Endothelial cell of hepatic sinusoid (primary cell): ENCODE measurements around the gene PIK3R3.

Experiments
- in situ Hi-C: cut with HindIII; loops from 2 replicates; pipeline ENCODE4 v1.10.0; 2017; ENCODE audit warnings: low sequenced_read_pairs

The PIK3R3 gene

DNA sequence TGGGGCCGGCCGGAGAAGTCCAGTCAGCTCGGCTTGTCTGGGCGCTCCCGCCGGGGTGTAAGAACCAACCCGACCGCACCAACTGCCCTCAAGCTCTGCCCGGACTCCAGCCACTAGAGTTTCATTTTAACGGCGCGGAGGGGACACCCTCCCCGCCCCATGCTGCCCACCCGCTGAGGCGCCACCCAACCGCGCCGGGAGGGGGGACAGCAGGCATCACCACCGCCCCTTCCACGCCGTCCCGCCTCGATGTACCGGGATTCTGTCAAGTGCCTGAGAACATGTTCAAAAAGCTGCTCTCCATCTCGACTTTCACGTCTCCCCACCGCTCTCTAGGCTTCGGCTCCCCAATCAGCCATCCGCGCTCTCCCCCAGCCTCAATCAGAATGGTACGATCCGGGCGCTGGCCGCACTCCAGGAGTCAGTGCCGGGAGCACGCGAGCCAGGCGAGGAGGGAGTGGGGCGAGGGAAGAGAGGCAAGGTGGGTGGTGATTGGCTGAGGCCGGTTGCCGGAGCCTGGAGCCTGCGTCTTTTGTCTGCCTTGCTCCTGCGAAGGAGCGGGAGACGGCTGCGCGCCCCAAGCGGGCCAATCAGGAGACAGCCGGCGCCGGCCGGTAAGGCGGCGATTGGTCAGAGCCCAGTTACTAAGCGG, at the start of gene PIK3R3:
TSS of gene PIK3R3 (minus strand) at position 101 of the 652 bp plus-strand sequence. CDS start 677 bp downstream, outside the sequence.
- in situ Hi-C loops = loop anchor here (5.0 kb wide), 1 partner anchor 35 kb away; no protein-coding TSS in a partner anchor

DNA sequence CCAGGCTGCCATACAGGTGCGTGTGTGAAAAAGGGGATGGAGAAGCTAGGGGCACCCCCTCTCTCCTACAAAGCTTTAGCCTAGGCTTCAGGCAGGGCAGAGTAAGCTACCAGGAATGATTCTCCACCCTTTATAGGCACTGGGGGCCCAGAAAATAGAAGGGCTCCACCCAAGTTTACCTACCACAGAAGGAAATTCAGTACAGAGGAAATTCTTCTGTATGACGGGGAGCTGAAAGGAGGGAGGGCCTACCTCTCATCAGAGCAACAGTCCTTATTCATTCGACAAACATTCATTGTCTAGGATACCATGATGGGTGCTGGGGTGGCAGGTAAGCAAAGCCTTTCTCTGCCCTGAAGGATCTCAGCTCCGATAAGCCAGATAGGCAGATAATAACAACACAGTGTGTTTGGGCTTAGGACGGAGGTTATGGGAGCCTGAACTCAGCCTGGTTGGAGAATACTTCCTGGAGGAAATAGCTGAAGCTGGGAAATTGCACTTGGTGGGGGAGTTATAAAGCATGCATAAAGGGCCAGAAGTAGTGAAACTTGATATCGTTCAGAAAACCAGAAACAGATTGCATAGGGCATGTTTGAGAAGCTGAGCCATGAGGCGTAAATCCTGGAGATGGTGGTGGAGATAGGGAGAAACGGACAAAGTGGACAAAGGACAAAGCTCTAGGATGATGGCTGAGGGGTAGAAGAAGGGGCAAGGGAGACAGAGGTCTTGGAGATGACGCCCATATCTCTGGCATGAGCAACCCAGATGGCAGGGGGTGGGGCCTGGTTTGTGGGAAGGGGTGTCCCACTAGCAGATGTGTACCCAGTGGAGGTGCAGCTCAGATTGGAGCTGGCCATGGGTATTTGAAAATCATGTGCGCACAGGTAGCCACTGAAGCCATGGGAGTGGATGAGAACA, 49.2 kb upstream of the PIK3R3 start:
- in situ Hi-C loops = loop anchor here (5.0 kb wide), 1 partner anchor 149 kb away; no protein-coding TSS in a partner anchor

DNA sequence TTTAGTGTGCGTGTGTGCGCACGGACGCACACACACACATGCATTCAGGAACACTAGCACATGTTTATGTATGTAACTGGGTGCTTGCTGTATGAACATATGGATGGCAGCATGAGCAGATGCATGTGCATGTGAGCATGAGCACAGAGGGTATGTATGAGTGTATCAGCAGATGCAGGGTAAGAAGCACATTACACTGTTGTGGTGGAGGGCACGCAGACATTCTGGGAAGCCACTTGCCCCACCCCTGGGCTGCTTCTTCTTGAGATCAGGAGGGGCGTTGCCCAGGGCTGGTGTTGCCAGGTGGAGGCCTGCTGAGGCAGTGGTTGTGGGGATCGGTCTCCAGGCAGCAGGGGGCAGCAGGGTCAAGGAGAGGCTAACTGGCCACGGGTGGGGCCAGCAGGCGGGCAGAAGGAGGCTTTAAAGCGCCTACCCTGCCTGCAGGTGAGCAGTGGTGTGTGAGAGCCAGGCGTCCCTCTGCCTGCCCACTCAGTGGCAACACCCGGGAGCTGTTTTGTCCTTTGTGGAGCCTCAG, 47.7 kb upstream of the PIK3R3 start:
- in situ Hi-C loops = loop anchor here (5.0 kb wide), 1 partner anchor 148 kb away; no protein-coding TSS in a partner anchor

DNA sequence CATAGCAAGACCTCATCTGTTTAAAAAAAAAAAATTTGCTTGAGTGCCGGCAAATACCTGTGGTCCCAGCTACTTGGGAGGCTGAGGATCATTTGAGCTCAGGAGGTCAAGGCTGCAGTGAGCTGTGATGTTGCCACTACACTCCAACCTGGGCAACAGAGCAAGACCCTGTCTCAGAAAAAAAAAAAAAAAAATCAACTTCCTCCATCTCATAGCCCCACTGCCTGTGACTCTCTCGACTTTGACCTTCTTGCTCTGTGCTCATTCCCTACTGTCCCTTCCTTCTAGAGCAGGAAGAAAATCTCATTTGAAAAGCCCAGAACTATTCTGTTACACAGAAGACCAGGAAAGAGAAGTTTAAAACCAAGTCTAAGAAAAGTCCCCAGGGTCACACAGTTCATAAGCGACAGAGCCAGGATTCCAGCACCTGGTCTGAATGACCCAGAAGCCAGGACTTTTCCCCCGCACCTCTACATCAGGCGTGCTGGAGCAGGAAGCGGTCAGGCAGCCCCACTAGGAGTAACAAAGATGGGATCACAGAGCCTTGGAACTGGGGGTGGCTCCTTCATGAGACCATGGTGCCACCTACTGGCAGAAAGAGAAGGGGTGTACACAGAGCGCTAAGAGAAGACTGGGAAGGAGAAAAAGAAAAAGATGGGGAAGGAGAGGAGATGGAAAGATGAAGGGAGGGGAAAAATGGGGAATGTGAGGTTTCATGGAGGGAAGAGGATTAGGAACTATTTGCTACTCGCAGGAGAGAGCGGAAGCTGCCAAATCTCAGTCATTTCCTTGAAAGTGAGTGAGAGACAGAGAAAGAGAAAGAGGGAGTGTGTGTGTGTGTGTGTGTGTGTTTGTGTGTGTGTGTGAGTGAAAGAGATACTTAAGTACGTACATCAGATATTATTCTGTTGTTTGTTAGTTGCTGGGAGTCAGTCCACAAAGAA, 47.0 kb upstream of the PIK3R3 start:
- in situ Hi-C loops = loop anchor here (5.0 kb wide), 1 partner anchor 147 kb away; no protein-coding TSS in a partner anchor

DNA sequence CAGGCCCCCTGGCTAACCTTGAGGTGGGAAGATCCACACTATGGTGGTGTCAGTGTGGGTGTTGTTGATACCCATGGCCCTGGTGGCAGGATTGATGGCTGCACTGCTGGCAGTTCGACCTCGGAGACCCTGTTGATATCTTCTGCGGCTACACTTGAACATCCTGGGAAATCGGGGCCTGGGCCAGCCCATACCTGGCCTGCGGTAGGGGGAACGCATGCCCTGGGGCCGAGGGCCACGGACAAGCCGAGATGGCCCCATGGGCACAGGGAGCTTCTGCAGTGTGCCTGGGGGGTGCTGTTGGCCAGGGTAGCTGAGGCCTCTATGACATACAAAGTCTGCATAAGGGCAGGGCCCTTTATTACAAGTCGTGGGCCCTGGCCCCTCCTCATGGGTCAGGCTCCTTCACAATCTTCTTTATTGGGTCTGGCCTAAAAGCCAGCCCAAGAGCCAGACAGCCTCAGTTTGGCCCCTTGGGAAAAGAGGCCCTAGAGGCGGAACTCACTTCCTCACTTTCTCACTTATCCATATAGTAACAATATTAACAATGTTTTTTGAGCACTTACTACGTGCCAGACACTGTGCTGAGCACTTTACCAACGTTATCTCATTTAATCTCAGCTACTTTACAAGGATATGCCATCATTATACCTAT, 43.9 kb upstream of the PIK3R3 start, which contains the start of gene P3R3URF:
TSS of gene P3R3URF (minus strand) at position 278 of the 655 bp plus-strand sequence. CDS start at position 261, 17 bp downstream.
- in situ Hi-C loops = no loop called here

DNA sequence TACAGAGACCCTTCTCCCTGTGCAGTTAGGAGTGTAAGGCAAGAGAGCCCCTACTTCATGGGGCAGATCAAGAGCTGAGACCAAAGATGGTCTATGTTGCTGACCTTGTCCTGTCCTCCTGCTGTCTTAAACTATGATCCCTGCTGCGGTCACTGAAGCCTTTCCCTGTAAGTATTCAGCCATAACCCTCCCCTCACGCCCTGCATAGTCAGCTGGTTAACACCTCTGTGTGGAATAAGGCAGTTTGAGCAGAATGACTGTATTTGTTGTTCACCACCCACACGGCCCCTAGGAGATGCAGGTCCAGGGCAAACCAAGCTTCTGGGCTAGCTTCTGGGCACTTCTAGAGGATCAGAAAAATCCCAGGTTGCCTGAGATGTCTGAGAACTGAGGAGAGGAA, 42.8 kb upstream of the PIK3R3 start:
- in situ Hi-C loops = no loop called here

DNA sequence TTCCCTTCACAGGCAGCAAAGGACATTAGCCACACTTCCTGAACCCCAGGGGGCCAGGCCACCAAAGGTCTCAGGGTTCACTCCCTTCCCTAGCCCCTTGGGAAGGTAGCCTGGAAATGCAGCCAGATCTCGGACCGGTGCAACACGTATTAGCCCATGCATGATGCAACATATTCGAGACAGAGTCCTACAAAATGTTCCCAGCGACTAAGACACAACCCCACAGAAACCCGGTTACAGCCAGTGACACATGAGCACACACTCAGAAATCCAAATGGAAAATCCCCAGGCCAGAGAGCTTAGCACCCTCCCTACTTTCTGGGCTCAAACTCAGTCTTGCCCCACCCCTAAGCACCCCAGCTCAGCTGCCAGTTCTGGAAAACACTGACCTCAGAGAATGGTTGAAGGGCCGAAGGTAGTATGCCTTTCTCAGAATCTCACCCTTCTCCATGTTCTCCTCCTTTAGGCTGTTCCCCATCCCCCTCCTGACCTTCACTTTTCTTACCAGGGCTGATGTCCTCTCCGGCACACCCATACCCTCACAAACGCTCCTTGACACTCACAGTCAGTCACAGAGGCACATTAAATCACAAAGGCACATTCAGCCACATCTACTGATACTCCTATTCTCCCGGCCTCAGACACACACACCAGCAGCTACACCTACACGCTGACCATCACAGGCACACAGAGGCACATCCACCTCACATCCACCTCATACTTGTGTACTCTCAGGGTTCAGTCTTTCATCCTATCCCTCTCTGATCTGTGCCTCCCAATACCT, 42.2 kb upstream of the PIK3R3 start, which contains the start of gene TSPAN1:
TSS of gene TSPAN1 (plus strand) at position 640 of the 784 bp plus-strand sequence. CDS start 6,021 bp downstream, outside the sequence.
- in situ Hi-C loops = no loop called here

DNA sequence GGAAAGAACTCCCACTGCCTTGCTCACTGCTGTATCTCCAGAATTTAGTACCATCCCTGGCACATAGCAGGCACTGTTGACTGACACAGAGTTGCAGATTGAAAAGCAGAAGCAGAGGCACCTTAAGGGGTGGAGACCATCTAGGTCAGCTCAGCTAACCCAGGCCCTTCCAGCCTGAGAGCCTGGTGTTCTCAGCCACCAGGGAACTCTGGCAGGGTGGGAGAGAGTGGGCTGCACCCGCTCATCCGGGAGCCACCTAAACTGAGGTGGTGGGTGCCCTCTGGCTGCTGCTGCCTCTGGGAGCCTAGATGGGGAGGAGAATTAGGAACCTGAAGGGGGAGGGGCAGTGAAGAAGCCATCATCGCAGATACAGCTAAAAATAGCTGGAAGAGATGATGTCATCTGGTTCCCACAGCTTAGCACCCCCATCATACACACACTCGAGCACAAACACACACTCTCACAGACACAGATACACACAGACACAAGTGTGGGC, 41.0 kb upstream of the PIK3R3 start:
- in situ Hi-C loops = no loop called here

DNA sequence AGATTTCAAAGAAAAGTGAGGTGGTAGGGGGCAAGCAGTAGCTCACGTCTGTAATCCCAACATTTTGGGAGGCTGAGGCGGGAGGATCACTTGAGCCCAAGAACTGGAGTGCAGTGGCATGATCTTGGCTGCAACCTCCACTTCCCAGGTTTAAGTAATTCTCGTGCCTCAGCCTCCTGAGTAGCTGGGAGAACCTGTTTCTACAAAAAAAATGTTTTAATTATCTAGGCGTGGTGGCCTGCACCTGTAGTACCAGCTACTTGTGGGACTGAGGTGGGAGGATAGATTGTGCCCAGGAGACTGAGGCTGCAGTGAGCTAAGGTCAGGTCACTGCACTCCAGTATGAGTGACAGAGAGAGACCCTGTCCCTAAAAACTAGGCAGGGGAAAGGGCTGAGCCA, 39.9 kb upstream of the PIK3R3 start:
- in situ Hi-C loops = no loop called here

DNA sequence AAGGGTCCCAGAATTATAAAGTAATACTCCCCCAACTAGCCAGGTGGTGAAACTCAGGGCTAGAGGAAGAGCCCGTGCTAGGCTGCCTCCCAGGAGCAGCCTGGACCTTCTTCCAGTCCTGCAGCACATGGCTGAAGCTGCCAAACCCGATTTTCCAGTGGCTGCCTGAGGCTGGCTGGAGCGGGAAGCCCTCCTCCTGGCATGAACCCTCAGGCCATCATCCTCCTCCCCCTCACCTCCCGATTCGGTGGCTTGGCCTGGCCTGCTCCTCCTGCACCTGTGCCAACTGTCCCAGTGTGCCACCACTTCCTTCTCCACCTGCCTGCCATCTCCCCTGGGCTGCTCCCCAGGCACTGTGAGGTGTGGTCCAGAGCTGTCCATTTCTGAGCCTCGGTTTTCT, 39.4 kb upstream of the PIK3R3 start:
- in situ Hi-C loops = no loop called here

DNA sequence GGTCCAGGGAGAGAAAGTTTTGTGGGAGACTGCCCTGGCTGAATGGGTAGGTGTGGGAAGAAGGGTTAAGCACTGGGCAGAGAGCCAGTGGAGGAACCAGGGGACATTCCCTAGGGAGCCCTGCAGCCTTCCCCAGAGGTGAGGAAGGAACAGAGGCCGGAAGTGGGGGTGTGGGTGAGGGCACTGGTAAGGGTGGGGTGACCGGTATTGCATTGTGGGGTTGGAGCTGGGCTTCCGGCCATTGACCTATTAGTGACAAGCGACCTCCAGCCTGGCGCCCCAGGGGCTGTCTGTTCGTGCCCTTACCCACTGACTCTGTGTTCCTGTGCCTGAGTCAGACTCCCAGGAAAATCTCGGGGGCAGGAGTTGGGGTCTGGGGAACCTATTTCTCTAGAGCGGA, 38.9 kb upstream of the PIK3R3 start:
- in situ Hi-C loops = no loop called here

DNA sequence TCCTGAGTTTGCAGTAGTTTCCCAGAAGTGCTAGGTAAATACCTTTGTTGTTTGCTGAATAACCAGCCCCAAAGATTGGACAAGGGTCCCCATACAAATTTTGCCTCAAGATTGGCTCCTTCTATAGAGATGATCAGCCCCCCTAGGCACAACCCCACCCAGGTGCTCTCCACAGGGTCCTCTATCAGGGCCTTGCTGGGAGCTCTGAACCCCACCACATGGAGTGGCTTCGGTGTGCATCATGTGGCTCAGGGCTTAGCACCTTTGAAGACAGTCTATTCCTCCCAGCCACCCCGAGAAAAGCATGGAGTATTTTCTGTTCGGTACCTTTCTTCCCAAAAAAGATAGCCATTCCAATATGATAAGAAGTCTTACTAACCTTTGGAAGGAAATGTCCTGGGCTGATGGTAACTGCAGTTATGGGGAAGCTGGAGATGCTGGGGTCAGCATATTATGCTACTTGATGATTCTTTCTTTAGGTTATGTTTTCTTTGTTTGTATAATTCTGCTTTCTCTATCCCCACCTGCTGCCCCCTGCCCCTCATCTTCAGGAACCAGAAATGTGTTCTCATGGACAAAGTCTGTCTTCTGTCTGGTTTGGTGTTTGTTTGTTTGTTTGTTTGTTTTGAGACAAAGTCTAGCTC, 37.5 kb upstream of the PIK3R3 start:
- in situ Hi-C loops = loop anchor here (5.0 kb wide), 1 partner anchor 38 kb away; the partner anchor contains the start of gene PIK3R3

DNA sequence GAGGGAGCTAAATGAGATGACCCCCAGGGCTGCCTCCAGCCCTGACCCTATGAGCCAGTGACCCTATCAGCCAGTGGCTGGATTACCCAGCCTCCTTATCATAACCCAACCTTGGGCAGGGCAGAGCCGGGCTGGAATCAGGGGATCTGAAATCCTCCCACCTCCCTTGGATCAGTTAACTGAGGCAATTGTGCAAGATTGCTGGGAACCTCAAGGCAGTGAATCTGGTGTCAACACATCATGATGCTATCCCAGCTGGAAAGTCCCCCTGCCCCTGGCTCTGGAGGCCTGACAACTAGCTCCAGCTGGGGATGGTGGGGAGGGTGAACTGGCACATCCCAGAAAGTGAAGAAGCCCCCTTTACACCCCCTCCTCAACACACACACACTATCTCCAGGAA, 36.0 kb upstream of the PIK3R3 start:
- in situ Hi-C loops = loop anchor here (5.0 kb wide), 1 partner anchor 36 kb away; the partner anchor contains the start of gene PIK3R3

DNA sequence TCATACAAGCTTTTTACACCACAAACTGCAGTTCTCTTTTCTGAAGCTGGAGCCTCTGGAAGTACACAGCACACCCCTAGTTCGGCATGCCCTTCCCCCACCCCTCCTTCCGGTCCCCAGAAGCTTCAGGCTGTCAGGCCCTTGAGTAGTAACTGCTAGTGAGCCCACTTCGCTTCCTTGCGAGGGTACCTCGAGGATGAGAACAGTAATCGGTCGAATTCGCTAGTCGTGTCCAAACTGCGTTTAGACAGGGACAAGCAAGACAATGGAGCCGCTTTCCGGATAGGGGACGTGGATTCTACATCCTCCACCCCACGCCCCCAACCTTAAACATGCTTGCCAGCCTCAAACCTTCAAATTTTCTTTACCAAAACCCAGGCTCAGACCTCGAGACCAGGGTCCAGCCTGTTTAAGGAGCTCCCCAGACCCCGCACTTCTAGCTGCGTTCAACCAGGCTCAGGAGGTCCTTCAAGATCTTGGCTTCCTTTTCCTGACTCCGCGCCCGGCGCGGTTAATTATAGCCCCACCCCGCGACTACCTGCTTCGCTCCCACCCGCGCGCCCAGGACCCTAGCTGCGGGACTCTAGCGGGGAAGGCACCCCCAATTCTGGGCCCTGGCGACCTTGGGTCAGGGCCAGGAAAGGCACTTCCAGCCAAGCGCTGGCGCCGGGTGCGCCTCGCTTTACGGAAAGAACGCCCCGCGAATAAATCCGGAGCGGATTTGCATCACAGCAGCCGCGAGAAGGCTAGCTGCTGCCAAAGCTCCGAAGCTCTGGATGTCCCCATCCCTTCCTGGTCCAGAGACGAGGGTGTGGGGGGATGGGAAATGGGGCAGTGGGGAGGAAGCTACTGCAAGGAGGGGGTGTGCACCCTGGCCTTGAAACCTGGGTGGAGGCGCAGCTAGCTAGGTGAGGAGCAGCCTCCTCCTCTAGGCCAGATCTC, 34.4 kb upstream of the PIK3R3 start:
- in situ Hi-C loops = loop anchor here (5.0 kb wide), 1 partner anchor 34 kb away; the partner anchor contains the start of gene PIK3R3

DNA sequence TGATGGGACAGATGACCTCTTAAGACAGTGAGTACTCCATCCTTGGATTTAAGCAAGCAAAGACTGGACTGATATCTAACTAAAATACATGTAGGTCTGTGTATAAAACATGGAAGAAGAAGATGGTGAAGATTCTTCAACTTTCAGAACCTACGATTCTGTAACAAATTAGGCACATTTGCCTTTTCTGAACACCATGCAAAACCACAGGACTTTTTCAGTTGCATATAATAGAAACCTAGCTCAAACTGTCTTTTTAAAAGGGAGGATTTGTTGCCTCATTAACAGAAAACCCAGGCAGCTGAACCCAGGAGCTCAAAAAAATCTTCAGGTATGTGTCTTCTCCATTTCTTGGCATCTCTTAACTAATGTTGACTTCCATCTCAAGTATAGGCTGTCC, 27.8 kb upstream of the PIK3R3 start:
- in situ Hi-C loops = no loop called here

DNA sequence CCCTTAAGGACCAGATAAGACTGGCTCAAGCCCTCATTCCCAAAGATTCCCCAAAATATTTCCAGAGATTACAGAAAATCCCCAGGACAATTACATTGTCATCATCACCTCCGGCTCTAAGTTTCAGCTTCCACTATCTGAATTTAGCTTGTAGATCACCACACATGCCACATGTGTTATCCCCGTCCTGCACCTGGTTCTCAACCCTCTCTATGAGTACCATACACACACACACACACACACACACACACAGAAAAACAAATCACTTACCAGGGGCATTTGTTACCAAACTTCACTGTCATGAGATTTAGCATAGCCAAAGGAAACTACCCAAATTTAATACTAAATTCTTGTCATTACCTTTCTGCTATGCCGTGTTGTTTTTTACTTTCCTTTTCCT, 27.1 kb upstream of the PIK3R3 start:
- in situ Hi-C loops = no loop called here
